ENCODE data around the gene DOK5.

DOK5 gene

DNA sequence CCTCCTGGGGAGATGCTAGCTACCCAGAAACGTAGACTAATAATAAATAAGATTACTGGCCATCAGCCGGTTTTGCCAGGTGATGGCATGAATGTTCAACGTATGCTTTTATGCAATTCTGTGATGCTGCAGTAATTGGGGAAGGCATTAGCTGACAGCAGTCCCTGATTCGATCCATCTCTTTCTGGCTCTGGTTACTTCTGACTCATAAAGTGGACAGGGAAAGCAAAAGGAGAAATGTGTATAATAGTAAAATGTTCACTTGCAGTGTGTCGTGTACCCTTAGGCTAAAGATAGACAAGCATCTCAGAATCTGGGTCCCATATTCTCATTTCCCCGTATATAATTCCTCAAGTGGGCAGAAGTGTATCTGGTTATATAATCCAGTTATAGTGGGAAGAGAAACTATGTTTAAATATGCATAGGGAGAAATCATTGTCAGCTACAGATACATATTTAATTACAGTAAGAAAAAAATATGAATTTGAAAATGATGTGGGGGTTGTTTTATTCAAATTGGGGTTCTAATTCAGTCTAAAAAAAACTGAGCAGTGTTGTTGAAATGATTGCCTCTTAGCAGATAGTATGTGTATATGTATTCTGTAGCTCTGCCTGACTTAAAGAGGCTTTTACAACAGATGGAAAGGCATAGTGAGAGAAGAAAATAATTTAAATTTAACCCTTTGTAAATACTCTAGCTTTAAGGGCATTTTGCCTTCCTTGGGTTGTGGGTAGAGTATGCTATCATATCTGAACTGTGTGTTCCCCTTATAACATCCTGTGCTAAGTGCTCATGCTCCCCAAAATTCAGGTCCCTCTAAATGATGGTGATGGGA lies 40.6 kb downstream of the DOK5 start:
- no peak for DNase-seq

DNA sequence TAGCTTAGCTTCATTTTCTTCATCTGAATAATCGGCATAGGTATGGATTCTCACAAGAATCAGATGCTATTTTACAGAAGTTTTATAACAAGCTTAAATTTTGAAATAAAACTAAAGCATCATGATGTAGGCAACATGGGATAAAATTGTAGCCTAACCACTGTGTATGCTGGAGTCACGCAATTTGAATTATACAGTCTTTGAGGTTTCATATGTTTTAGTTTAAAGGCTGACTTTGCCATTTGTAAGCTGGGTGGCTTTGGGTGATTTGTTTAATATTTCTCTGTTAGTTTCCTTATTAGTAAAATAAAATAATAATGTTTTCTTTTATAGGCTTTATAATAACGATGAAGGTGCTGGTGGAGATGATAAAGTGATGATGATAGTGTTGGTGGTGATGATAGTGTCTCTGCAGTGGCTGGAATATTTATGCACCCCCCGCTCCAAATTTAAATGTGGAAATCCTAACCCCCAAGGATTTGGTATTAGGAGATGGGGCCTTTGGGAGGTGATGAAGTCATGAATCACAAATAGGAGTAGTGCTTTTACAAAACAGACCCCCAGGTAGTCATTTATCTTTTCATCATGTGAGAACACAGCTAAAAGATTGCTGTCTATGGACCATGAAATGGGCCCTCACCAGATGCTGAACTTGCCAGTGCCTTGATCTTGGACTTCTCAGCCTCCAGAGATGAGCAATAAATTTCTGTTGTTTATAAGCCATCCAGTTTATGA lies 42.0 kb downstream of the DOK5 start:
- DNase-seq: no peak

DNA sequence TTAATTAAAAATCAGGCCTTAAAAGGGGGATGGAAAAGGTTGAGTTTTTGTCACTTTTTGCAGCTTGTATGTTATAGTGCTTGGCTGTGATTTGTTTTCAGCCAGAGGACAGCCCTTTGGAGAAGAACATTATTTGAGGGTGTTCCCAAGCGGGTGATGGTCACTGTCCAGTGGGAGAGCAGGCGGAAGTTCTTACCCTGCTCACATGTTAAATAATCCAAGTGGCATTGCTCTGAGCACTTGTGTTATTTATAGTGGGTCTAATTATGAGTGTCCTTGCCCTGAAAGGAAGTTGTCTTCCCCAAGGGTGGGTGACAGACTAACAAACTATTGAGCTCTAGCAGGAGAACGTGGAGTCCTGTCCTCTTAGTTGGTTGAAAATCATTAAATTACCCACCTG lies 49.5 kb downstream of the DOK5 start:
- no peak for DNase-seq

DNA sequence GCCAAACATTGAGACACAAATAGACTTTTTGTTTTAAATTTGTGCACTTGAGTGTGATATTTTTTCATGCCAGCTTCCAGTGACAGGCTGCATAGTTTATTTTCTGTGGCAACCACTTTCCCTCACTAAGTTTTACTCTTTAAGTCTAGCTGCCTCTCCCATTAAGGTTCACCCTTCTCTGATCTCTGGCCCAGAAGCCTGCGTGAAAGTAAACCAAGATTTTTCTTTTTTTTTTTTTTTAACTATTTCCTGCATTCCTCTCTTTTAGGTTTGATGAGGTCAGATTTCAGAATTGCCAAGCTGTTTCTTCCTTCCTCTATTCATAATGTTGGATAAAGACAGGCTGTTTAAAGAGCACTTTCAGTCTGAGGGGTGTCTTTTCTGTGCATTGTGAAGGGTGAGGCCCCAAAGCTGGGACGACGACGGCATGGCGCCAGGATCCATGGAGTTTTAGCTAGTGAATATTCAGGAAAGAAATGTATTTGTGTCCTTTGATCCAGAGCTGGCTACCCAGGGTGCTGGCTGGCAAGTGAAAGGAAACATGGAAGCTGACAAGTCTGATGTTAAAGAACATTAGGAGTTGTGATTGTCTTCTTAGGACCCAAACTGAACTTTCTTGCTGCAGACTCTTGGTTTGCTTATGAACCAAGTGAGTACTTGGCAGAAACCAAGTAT lies 50.7 kb downstream of the DOK5 start:
- DNase-seq: no peak

DNA sequence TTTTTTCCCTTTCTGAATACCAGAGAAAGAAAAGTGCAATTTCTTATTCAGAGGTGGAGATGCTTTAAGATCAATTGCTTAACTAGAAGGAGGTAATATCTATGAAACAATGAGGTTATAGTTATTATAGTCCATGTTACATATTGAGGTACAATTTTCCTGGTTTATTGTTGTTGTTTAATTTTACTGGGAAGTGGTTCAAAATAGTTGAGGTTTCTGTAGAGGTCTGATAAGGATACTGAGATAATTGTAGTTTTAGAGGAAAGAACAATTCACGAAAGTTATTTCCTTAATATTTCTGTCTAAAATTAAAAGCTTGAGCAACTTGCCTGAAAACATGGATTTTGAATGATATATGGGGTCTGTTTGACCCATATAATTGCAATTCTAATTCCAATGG lies 51.4 kb downstream of the DOK5 start:
- no peak for DNase-seq

DNA sequence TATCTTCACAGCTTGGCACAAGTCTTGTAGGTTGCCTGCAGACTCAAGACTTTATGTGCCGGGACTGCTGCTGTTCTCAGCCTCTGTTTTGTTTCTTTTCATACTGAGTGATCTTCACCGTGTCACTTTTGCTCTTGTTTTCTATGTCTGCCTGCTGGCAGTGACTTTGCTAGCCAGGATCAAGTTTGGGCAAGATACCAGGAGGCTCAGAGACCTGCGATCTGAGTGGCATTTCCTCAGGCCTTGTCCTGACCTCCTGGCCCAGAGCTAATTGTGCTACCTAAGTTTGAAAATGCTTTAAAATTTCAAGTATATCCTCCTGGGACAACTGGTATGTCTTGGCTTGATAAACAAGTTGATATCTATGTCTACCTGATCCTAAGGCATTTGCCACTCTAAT lies 57.2 kb downstream of the DOK5 start:
- DNase-seq: no peak

DNA sequence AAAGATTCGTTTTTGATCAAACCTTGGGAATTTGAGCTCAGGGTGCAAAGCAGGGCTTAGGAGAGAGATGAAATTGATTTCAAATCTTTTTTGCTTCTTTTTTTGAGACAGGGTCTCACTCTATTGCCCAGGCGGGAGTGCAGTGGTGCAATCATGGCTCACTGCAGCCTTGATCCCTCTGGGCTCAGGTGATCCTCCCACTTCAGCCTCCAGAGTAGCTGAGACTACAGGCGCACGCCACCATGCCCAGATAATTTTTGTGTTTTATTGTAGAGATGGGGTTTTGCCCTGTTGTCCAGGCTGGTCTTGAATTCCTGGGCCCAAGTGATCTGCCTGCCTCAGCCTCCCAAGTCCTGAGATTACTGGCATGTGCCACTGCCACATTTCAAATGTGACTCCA lies 58.7 kb downstream of the DOK5 start:
- no peak for DNase-seq

DNA sequence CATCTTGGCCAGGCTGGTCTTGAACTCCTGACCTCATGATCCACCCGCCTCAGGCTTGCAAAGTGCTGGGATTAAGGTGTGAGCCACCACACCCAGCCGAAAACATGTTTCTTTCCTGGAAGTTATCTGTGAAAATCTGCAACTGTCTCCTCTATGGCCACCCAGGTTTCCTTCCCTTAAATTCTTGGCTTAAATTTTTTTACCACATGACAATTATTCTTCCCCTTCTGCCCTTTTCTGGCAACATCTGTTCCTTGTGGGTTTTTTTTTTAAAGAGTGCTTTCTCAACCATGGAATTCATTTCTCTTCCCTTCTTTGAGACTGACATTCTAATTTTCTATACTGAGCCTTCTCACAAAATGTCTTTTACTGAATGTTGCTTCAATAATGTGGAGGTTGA lies 59.6 kb downstream of the DOK5 start:
- no peak for DNase-seq

DNA sequence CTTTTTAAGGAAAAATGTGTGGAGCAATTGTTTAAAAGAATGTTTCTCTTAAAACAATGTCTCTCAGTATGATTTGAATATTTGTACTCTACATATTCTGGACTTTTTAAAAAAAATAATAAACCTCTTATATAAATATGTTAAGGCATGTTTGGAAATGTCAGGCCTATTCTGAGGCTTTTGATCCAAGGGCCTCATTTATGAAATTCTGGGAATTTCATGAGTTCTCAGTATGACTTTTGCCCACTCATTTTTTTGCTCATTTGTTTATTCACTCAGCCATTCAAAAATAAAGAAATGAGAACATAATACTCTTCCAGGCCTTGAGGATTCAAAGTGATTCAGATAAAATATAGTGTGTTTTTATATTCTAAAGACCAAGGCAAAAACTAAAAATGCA lies 60.4 kb downstream of the DOK5 start:
- no peak for DNase-seq

DNA sequence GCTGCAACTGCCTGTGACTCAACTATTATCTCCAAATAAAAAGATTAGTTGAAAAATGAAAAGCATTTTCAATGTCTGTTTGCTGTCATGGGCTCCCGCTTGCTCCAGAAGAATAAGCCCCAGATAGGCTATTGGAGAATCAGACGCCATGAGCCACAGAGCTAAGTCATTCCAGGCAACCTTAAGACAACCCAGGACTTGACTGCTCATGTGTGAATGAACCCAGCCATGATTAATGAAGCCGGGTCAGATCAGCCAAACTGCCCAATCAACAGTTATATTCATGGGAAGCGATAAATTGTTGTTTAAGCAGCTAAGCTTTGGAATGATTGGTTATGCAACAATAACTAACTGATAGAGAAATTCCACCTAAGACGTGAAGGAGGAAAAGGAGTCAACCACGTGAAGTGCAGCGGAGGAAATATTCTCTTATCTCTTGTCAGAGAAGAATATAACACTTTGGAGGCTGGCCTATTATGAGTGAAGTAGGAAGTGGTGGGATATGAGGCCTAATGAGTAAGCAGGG lies 64.2 kb downstream of the DOK5 start:
- DNase-seq: no peak

DNA sequence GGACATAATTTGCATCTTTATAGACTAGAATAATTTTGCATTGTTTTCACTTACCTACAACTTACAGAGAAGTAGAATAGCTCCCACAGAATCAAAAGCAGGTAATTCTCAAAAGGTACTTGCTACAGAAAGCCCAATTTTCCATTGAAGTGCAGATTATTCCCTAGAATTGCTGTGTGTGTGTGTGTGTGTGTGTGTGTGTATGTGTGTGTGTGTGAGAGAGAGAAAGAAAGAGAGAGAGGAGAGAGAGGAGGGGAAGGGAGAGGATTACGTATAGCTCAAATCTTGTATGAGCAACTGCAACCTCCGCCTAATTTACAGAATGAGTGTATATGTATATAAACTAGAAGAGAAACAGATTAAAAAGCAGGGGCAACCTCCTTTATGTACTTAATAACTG lies 68.0 kb downstream of the DOK5 start:
- DNase-seq: no peak

DNA sequence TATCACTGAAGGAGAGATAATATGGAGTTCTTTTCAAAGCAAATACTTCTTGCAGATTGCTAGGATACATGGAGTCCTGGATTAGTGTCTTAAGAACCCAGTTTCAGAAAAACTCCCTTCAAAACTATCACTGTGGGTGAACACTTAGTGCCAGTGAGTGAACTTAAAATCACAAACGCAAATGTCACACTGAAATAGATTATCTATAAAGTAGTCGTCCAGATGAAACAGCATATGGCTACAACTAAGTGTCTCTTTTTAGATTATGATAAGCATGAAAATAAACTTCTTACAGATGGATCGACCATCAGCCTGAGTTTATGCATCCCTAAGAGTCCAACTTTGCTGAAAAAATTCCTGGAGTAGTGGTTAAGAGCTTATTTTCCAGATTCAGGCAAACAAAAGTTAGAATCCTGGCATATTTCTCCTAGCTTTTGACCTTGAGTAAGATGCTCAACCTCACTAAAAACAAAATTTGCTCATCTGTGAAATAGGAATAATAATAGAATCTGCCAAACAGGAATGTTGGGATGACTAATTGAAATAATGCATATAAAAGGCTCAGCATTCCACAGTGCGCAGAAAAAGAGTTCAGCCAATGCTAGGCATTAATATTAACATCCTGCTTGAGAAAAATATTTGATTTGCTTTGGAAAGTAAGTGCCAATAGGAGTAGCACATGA lies 70.4 kb downstream of the DOK5 start:
- DNase-seq: no peak

DNA sequence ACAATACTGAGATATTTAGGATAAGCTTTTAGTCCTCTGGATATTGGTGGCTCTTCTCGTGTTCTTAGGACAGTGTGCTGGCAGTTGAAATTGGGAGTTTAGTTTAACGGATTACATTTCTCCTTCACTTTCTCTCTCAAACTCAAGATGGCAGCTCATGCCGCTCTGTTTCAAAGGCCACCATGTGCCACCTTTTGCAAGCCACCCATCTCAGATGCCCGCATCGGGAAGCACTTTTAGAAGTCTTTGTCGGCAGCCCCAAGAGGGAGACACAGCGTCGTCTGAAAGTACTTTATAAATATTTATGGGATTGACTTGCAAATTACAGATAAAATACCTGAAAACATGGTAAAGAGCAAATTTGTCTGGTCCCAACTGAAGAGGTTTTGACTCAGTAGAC lies 73.5 kb downstream of the DOK5 start:
- DNase-seq: no peak

DNA sequence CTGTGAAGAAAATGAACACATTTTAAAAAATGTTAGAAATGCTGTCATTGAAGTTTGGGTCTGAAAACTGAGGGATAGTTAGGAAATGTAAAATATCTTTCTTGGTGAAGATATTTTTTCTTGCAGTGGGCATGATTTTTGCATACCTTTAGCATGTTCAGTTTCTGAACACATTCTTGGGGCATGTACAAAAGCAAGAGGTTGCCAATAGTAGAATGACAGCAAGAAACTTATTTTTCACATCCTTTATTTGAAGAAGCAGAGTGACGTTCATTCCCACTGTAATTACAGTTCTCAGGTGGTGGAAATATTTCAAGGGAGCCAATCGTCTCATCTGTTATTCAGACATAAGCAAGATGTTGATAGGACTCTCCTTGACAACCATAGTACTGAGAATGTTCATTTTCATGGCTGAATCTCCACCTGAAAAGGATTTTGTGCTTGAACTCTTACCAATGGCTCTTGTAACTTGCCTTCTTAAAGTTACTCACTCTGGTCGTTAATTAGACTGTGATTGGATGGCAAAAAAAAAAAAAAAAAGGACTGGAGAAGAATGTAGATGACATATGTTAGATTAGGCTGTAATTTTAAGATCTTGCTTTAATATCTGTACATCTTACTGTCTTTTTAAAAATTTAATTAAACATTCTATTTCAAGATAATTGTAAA lies 74.4 kb downstream of the DOK5 start:
- DNase-seq: no peak

DNA sequence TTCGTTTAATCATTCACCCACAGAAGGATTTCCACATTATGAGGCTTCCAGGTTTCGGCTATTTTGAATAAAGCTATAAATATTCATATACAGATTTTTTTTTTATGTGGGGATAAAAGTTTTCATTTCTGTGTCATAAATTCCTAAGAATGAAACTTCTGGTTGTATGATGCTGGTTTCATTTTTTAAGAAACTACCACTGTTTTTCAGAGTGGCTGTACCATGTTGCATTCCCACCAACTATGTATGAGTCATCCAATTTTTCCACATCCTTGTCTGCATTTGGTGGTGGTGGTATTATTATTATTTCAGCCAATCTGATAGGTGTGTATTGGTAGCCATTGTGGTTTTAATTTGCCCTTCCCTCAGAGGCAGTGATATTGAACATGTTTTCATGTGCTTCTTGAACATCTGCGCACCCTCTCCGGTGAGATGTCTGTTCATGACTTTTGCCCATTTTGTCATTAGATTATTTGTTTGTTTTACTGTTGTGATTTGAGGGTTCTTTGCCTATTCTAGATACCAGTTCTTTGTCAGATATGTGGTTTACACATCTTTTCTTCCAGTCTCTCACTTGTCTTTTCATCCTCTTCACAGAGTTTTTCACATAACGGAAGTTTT lies 75.5 kb downstream of the DOK5 start:
- DNase-seq: no peak

DNA sequence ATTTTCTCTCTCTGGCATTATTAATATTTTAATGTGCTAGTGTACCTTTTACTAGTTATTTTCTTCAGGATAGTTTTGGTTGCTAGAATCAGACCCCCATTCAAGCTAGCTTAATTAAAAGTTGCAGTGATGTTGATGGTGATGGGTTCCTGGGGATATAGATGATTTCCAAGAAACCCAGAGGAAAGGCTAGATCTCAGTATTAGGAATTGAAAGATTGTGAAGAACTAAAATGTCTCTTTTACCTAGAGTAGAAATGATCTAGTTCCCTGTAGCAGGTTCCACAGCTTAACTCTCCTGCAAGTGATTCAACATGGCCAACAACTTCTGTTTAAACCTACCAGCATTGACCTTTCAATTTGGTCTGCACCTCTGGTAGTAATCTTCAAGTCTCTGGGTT lies 78.6 kb downstream of the DOK5 start:
- no peak for DNase-seq

DNA sequence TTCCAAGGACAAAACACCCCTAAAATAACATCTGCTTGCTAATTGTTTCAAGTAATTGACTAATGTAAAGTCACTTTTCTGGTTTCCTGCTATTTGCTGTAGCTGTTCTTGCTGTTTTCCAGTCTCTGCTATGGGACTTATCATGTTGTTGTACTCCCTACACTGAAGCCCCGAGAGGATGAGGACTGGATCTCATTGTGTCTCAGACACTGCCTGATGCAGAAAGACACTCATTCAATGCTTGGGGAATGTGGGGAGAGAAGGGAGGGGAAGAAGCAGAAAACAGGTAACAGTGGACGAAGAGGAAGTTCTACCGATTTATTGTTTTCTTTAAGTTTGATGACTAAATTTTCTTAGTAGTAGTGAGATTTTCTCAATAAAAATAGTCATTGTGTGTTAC lies 79.8 kb downstream of the DOK5 start:
- no peak for DNase-seq

DNA sequence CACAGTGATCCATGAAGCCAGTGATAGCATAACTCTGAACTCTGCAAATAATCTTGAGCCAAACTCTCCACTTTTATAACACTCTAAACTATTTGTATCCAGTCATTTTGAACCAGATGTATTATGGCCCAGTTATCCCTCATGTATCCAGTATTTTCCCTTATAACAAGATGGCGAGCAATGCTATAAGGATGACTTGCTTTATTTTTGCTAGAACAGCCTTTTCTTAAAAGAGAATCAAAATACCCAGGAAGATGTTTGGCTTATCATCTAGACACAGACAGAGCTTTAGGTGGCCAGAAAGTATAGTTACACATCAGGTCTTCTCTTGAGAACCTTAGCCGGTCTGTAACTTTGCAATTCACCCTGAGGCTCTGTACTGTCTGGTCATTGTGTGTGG lies 81.0 kb downstream of the DOK5 start:
- no peak for DNase-seq

DNA sequence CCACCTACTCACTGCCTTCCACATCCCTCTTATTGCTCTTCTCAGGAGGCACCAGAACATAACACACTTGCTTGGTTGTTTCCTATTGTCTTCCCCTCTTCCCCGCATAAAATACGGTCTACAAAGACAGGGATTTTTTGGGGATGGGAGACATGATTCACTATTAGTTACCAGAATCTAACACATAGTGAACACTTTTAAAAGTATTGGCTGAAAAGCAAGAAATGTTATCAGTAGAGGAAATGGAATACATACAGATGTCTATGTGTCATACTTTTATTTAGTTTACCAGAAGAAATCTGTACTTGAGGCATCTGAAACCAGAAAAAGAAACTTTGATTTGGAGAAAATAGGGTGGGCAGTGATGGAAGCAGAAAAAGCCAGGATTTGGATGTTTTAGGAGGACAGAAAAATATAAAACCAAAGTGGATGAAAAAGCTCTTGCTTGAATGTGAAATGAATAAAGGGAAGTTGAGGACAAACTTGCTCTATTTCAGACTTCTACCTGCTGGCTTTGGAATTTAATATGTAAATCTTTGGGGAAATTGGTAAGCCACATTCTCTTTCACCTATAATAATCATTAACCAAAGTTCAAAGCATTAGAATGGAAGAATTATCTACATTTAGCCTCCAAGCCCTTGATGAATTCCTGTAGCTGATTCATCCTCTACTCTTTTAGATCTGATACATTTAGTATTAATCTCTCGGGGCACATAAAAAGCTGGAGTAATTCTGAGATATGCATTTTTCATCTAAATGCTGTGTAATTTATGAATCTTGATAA lies 82.6 kb downstream of the DOK5 start:
- DNase-seq: no peak

DNA sequence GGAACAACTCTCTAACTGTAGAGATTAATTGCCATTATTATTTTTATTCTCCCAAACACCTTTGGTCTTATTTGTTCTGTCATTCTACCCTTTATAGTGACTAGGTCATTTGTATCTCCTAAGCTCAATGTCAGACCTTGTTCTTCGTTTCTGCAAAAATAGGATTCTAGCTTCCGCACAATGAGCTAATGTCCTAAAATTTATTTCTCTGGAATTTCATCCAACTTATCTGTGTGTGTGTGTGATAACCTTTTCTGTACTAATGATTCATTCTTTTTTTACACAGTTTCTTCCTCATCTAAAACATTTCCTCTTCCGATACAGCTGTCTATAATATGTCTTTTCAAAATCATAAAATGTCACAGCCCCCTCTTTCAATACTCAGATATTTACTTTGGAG lies 84.5 kb downstream of the DOK5 start:
- DNase-seq: no peak

DNA sequence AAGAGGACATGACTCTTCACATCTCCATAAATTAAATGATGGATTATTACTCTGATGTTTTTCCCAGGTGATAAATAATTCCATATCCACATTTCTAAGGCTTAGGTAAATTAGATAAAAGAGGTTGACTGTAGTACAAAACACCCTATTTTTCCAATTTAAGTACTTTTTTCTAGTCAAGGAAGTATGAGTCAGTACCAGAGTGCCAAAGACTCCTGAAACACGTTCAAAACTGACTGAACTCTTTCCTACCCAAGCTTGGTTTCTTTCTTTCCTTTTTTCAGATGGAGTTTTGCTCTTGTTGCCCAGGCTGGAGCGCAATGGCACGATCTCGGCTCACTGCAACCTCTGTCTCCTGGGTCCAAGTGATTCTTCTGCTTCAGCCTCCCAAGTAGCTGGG lies 85.0 kb downstream of the DOK5 start:
- no peak for DNase-seq
